GM19468 (cell line): ENCODE results near the gene SLC25A15.
"Not testable (repeated sequence)": the region's sequence is repeated elsewhere in the genome, so short reads cannot be mapped to it uniquely, and the experiment has no call there.

ENCODE experiments used
- ATAC-seq: cut with Tn5 transposase; IDR thresholded peaks from one replicate; pipeline ENCODE4 v1.9.1; 2021; ENCODE audit warnings: mild to moderate bottlenecking, moderate library complexity, moderate number of reproducible peaks; ENCODE audit not compliant: unreplicated experiment; ENCODE audit errors: extremely low read depth

The SLC25A15 gene

GRCh38 chr13:40812102-40812501 is 22.7 kb downstream of the SLC25A15 start:
- ATAC-seq, result no peak

- no peak for ATAC-seq
Observed at GRCh38 chr13:40812724-40813445, 23.5 kb downstream of the SLC25A15 start.

GRCh38 chr13:40813667-40814454 is 24.4 kb downstream of the SLC25A15 start:
- no peak for ATAC-seq

GRCh38 chr13:40814803-40815202 is 25.4 kb downstream of the SLC25A15 start:
- ATAC-seq, result no peak

GRCh38 chr13:40818926-40819325 is 29.5 kb downstream of the SLC25A15 start:
- no peak for ATAC-seq

GRCh38 chr13:40819797-40820315 is 30.4 kb downstream of the SLC25A15 start:
- no peak for ATAC-seq

GRCh38 chr13:40839725-40840124 is 50.3 kb downstream of the SLC25A15 start:
- ATAC-seq, result not testable (repeated sequence)

GRCh38 chr13:40840955-40841354 is 51.5 kb downstream of the SLC25A15 start:
- ATAC-seq, result not testable (repeated sequence)
